NCI-H146 treated with DMSO at 0.1 percent for 48 hours (cell line): Measurements from ENCODE around the gene EDAR.

ENCODE experiments used
- DNase-seq: peaks from one replicate; lab custom pipeline; 2025; ENCODE audit not compliant: unreplicated experiment; lab: John Stamatoyannopoulos, UW

EDAR gene

DNA sequence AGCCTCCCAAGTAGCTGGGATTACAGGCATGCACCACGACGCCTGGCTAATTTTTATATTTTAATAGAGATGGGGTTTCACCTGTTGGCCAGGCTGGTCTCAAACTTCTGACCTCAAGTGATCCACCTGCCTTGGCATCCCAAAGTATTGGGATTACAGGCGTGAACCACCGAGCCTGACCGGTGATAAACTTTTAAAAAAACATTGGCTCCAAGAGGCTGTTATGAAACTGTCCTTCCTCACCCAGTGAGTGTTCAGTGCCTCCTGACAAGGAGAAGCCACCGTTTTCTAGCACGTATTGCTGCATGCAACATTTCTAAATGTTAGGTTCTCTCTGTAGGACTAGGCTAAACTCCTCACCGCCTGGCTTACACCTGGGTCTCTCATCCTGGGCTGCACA, 63.3 kb downstream of the EDAR start:
- no peak for DNase-seq

DNA sequence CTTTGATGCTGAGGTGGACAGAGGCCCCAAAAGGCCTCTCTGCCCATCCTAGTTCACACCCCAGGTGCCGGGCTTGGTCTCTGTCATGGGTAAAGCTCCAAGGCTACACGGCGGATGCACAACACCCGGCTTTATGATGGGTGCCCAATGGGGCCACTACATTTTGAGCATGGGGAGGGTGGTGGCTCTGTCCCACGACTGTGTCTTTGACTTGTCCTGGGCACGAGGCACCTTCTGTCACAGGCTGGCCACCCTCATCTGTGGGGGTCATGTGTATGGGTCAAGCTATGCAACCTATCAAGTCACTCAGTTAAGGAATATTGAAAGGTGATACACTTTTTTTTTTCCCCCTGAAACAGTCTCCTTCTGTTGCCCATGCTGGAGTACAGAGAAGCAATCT, 63.7 kb downstream of the EDAR start:
- no peak for DNase-seq

DNA sequence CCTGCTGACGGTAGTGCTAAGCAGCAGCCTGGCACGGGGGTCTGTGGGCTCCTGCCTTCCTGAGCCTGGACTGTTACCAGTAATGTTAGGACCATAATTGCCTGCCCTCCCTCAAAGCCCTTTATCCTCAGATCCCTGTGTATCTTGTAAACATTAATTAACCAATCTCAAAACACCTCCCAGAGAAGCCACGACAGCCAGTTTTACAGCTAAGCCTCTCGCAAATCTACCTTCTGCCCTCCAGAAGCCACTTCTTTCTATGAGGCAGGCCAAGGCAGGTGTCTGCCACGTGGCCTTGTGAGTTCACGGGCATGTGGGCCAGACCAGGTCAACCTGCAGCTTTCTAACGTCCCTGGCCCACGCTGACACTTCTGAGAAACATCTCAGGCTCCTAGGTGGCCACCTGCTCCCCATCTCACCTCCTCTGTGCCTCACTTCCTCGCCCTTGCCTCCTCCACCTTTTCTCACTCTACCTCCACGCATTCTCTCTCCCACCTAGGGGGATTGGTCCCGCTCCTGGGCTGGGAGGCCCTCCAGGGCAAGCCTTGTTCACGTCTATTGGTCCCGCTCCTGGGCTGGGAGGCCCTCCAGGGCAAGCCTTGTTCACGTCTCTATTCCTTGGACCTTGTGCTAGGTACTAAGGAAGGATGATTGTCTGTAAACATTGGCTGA, 64.3 kb downstream of the EDAR start:
- no peak for DNase-seq

DNA sequence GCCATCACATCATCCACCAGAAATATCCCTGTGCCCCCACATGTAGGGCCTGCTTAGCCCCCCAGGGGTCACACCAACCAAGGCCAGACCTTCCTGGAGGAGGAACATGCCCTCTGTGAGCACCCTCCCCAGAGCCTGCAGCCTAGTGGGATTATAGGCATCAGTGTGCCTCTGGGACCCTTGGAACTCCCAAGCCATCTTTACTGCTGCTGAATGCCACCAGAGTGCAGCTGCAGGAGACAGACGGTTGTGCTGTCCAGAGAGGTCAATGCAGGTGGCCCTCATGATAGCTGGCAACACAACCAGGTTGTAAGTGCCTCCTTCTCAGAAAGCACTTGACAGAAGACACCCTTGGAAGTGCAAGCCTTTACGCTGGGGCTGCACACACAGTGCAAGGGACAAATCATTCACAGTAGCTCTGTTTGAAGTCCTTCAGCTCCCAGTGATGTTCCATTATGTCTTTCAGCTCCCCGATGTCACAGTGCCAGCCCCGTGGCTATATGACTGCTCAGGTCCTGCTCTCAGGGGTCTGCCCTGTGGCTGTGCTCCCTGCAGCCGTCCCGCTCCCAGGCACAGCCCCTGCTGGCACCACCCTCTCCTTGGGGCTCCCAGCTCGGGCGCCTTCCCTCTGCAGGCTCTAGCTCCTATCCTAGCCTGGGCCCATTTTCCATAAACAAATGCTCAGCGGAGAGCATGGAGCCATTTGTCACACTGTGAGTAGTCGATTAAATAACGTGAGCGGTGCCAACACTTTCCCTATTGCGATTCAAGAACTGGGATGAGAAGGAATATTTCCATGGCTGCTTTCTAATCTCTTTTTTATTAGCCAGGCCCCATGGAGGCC, 65.1 kb downstream of the EDAR start:
- no peak for DNase-seq

DNA sequence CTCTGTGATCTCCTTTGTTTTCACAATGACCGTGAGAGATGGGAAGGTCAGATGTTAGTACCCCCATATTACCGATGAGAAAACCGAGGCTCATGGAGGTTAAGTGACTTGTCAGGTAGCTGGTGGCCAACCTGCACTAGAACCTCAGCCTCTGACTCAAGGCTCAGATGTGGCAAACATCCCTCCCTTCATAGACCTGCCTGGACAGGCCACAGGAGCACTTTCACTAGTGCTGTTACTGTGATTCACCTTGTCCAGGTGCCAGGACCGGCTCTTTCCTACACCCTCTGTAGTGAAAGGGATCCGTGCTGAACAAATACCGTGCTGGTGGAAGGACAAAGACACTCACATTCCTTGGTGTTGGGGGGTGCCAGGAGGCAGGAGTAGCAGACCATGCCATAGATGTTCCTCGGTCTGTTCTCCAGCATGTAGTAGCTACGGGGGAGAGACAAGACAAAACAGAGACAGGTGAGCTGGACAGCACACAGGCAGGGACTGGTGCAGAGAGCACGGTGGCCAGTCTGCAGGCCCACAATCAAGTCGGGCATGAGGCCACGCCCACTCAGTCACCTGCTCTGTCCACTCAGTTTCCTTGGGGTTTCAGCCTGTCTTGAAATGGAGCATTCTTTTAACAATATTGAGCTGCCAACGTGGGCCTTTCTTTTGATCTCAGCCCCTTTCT, 65.9 kb downstream of the EDAR start:
- DNase-seq: peak; percentile 15

DNA sequence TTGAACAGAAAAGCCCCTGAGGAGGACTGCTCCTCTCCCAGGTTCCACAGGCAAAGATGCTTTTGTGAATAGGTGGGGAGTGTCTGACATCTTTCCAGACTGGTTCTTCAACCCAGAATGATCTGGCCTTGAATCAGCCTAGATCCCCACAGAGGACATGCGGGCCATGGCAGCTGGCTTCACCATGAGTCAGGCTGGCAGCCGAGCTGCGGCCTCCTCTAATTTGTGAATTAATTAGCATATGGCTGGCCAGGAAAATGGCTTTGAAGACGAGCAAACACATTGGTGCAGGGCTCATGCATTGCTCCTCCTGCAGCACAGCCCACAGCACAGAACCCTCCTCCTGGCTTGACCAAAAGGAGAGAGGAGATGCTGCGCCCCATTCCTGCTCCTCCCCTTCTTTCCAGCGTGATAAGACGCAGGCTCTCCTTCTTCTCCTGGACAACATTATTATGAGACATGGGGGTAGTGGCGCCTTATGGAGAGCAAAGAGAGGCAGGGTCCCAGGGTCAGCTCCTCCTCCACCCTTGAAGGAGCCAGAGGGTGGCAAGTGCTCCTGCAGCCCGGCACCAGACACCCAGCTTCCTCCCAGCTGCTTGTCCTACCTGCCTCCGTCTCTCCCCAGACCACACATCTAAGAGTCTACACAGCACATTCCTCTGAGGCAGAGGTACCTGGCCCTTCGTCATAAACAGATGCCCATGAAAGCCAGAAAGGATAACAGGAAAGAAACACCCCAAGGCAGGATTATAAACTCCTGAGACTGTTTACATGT, 66.7 kb downstream of the EDAR start:
- no peak for DNase-seq

DNA sequence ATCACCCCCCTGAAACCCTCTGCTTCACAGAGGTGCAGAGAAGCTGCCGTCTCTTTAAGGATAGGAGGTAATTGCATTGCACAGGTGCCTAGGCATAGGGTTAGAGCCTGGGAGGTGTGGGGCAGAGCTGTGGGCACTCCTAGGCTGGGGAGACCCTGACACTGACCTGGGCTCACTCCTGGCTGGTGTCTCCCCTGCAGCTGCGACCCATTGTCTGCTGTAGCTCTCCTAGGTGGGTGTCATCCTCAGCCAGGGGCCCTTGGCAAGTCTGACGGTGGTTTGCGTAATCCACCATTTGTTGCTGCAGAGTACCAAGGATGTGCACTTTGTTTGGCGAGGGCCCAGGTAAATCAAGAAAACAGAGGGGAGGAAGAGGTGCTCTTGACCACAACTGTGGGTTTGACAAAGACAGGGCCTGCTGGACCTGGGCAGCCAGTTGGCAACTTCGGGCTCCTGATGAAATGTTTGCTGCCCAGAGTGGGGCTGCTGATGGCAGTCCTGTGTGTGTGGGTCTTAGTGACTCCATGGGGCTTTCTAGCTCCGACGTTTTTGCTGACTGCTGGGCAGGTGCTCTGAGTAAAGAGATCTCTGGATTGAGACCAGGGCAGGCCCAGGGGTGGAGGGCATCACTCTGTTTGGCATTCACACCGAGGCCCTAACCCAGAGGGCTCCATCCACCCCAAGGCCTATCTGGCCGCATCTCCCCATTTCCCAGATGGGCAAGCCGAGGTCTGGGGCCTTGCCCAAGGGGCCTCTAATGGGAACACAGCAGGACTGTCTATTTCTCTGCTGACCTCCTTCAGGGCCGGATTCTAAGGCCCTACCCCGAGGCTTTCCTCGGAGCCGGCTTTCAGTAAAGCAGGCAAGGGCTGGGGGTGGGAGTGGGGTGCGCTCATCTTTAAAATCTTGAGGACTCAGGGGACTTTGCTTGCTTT, 67.7 kb downstream of the EDAR start:
- no peak for DNase-seq

DNA sequence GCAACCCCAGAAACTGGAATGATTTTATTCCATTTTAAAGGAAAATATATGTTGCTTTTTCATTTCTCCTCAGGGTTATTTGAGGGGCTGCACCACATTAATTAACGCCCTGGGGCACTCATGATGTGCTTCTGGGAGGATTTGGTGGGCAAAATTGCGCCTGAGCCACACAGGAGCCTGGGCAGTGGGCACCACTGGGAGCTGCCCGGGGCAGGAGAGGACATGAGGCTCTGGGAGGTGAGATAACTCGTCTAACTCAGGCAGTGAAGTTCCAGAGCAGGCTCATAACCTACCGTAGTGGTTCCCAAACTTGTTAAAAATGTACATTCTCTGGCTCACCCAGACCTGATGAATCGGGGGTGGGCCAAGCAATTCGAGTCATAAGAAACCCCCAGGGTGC, 68.3 kb downstream of the EDAR start:
- no peak for DNase-seq

DNA sequence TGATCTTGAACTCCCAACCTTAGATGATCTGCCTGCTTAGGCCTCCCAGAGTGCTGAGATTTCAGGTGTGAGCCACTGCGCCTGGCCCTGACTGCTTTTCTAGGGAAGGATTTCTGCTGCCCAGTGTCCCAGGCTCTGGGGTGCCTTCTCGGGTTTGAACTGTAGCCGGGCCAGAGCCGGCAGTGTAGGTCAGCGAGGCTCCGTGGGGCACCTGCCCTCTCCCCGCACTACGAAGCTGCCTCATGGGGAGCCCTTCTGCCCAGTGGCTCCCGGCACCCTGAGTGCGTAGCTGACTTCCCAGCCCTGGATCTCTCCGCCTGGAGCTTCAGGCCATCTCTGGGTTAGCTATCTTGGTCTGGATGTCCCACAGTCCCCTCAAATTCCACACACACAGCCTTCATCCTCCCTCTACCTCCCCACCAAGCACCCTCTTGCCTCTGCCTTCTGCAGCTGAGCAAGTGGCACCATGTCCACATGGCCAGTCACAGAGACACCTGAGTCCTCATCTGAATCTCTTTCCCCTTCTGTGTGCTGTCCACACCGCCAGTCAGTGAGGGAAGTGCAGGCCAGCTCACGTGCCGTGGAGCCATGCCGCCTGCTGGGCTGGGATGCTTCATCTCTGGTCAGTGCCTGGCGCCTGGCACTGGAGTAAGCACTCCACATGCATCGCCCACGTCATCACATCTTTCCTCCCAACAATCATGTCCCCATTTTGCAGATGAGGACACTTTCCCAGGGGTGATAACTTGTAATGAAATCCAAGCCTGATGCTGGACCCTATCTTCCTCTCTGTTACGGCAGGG, 69.2 kb downstream of the EDAR start:
- DNase-seq: no peak

DNA sequence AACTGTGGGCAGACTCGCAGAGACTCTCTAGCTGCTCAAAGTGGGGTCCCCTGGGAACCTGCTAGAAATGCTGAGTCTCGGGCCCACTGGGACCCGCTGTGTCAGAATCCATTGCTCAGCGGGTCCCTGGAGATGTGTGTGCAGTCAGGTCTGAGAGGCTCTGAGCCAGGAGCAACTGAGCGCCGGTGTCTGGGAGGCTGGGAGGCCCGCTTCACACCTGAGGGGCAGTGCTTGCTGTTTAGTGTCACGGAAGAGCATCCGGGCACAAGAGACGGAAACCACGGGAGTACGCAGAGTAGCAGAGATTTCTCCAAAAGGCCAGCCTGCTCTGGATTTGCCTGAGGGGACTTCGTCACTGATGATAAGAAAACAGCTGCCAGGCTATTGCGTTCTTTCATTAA, 70.1 kb downstream of the EDAR start:
- DNase-seq: no peak

DNA sequence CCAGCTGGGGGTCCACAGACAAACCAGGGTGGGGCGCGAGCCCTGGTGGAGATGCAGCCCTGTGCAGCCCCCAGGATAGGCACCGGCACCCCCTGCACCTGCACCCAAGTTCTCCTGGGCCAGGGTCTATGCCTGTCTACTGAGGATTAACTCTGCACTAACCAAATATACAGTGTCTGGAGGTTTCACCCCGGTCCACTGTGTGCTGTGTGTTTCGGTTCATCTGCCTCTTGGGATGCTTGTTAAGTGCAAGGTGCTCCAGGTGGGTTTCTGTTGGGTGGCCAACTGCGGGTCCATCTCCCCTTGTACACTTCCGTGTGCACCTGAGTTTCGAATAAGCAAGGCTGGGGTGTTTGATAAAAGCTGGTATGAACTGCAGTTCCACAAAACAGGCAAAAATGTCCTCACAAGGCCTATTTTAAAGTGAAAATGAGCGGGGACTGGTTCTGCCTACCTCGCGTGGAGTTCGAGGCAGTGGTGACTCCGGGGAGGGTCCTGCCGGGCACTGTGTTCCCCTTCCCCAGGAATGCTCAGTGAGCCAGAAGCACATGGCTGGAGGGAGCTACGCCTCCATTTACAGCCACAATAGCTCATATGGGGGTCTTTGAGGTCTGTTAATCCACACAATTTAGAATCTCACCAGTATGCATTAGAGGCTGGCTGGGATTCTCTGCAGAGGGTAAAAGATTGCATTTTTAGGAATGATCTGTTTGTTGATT, 70.7 kb downstream of the EDAR start:
- DNase-seq: no peak

DNA sequence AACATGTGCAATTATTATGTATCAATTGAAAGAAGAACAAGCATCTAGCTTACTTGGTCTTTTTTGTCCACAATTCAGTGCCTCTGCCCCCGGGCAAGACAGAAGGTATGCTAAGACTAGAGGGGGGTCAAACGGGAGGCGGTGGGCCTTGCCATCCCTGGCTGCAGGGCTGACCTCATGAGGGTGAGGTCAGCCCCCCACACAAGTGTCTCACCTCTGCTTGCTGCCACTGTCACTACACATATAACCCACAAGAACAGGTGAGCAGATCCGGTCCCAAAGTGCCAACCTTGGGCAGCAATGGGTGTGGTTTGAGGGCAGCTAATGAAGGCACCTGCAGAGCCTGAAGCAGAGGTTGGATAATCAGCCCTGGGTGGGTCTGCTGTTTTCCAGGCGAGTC, 71.5 kb downstream of the EDAR start:
- no peak for DNase-seq

DNA sequence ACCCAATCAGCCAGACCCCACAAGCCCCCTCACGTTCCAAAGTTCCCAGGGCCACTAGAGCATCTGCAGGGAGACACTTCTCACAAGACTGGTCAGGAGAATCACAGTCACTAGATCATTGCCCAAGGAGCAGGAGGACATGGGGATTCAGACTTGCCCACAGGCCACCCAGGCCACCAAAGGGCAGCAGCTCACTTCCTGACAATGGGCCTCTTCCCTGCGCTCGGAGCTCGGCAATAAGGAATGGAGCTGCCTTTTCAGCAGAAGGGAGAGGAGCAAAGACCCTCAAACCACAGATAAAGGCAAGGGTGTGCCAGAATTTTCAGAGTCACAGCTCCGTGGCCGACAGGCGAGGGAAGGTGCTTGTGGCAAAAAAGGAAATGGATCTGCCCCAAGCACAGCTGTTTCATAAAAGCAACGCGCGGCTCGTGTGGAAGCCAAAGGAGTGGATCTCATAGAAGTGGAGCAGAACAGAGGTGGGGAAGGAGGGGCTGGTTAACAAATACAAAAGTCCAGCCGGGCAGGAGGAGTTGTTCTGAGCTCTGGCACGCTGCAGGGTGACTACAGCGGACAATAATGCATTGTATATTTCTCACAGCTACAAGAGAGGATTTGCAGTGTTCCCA, 72.1 kb downstream of the EDAR start:
- DNase-seq: no peak

DNA sequence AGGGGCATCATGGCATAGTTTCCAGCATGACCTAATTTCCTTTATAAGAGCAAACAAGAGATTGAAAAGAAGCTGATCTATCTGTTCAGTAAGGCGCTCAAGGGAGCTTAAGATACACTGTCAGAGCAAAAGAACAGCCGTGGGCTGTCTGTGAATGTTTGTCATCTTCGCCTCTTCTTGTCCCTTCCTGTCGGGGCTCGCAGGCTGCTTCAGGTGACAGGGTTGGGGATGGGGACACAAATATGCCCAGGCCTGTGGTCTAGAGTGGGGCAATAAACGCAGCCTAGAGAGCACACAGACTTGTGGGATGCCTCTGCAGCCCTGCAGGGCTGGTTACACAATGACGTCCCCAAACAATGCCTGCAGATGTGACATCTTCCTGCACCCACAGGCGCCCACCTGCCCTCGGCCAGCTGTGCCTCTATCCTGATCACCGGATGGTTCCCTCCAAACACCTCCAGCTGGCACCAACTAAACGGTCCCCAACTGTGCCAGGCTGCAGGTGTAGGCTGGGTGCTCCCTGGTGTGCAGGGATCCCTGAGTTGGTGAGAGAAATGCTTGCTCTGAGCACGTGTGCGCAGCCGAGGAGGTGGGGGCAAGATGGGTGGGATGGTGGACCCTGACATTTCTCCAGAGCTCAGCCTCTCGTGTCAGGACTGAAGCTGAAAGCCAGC, 72.8 kb downstream of the EDAR start:
- peak; percentile 36 for DNase-seq

DNA sequence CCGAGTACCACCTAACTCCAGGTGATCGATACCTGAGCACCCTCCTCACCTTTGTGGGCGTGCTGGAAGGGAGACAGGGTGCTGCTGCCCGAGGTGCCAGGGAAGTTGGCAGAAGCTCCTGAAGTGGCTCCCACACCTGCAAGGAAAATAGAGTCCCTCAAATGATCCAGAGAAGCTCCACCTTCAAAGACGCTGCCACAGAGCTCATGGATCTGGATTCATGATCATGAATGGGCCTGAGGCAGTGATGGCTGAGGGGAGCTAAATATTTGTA, 76.5 kb downstream of the EDAR start:
- DNase-seq: no peak

DNA sequence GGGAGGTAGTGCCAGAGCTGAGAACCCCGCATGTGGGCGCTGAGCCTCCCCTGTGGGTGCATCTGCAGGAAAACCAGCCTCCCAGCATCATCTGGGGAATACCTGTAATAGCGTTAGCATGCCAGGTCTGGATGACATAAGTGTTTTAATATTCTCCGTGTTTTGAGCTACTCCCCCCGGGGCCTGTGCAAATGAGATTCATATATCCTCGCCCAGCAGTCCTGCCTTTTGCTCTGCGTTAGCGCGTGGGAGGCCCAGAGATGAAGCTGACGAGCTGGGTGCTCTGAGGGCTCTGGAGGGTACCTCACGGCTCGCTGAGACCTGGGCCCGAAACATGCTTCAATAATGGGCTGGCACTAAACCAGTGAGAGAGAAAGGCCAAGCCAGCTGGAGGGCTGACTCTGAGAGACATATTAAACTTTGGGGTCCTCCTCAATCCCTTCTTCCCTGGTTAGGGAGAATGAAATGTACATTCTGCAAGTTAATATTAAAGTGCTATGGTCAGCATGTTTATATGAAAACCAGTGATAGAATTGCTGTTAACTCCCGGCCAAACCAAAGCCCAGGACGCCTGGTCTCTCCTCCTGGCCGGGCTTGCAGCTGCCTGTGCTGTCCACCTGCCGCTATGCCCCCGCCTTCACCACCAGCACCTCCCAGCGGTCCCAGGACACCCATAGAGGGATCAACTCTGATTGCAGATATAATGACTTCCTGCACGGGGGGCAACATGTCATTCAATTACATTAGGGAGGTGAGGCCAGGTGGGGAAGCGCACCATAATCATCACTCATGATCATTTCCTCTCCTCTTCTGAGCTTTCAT, 77.0 kb downstream of the EDAR start:
- DNase-seq: peak; percentile 9

DNA sequence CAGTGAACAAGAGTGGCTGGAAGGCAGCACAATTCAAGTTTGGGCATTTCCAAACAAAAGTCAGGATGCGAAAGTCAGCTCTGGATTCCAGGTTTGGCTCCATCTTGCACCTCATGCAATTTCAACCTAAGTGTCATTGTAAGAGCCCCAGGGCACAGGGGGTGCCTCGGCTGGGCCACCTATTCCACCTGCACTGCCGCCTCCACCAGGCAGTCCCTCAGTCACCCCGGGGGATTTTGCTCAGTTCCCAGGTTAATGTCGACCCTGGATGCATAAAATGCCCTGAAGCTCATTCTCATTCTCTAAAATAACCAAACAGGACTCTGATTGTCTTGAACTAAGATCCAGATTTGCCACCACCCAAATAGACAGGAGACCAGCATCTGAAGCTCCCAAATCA, 77.6 kb downstream of the EDAR start:
- DNase-seq: no peak
